Subcutaneous adipose tissue (tissue), 4 donors: Measurements from ENCODE around the gene PNMA8B. TPM values are rescaled to one million over a fixed set of nuclear protein-coding genes. Genes with fewer than 3 reads are reported as not detected.

Source experiments
- CTCF ChIP-seq: fragments of 450-650 bp; IDR thresholded peaks from one replicate; pipeline ENCODE4 v1.5.1; 2016; ENCODE audit warnings: low read depth, mild to moderate bottlenecking, control low read depth, antibody characterized with exemption, moderate library complexity
- total RNA-seq, 4 donors: library from RNA; depleted of rRNA; stranded (reverse); fragments of >200 nt; gene quantifications; one replicate each; pipeline ENCODE4 v1.1.0, GENCODE V29; 2016

The PNMA8B gene
- total RNA-seq, 4 donors from 2014 or later = 0.49 to 4.3 (median 2.2) TPM

- no peak for TF ChIP-seq CTCF
Observed at GRCh38 chr19:46493236-46494145, 2.2 kb downstream of the PNMA8B start.

- TF ChIP-seq CTCF = no peak
Observed at GRCh38 chr19:46492841-46493235, 2.8 kb downstream of the PNMA8B start.

- no peak for TF ChIP-seq CTCF
Observed at GRCh38 chr19:46491975-46492682, 3.5 kb downstream of the PNMA8B start.

GRCh38 chr19:46490774-46491173, 4.9 kb downstream of the PNMA8B start:
- TF ChIP-seq CTCF = no peak

- no peak for TF ChIP-seq CTCF
Observed at GRCh38 chr19:46489445-46490272, 6.0 kb downstream of the PNMA8B start.

GRCh38 chr19:46488551-46488950, 7.1 kb downstream of the PNMA8B start:
- TF ChIP-seq CTCF = no peak
